CD14-positive monocyte (primary cell): ENCODE measurements around the gene GGTLC3. TPM values are rescaled to one million over a fixed set of nuclear protein-coding genes. Genes with fewer than 3 reads are reported as not detected.
"Not testable (repeated sequence)": the region's sequence is repeated elsewhere in the genome, so short reads cannot be mapped to it uniquely, and the experiment has no call there.

Experiments
- DNase-seq, 3 donors: peaks; one replicate each; pipeline ENCODE4 v3.0.0-alpha.2; 2011 to 2022
- H2AFZ ChIP-seq: 2 replicates; pipeline ENCODE4 v1.6.0; 2012; ENCODE audit warnings: mild to moderate bottlenecking, low read depth, low read length, inconsistent platforms; ENCODE audit not compliant: insufficient read depth, poor library complexity, severe bottlenecking
- H3K27ac ChIP-seq, 2 donors: 1 replicate in 1 of 2; 2 replicates in 1 of 2; pipeline ENCODE4 v1.5.1; 2012 to 2013; ENCODE audit warnings: low read length in 2 of 2, control low read depth in 1 of 2, inconsistent platforms in 1 of 2, low read depth in 1 of 2, mild to moderate bottlenecking in 1 of 2
- H3K27me3 ChIP-seq, 2 donors: one replicate each; pipeline versions ENCODE4 v1.6.0 to v1.6.1; 2011 to 2013; ENCODE audit warnings: low read length in 2 of 2; ENCODE audit not compliant: control insufficient read depth in 2 of 2, insufficient read depth in 2 of 2
- H3K36me3 ChIP-seq, 2 donors: replicated peaks in 1 of 2; 1 replicate in 1 of 2; 2 replicates in 1 of 2; pipeline versions ENCODE4 v1.5.1 to v1.6.1; 2012 to 2013; ENCODE audit warnings: low read length in 2 of 2, control low read depth in 1 of 2, inconsistent platforms in 1 of 2, mild to moderate bottlenecking in 1 of 2; ENCODE audit not compliant: insufficient read depth in 2 of 2, control insufficient read depth in 1 of 2
- H3K4me1 ChIP-seq, 2 donors: 1 replicate in 1 of 2; 2 replicates in 1 of 2; pipeline versions ENCODE4 v1.5.1 to v1.6.1; 2012 to 2013; ENCODE audit warnings: low read length in 2 of 2, control low read depth in 1 of 2, inconsistent platforms in 1 of 2, mild to moderate bottlenecking in 1 of 2, moderate library complexity in 1 of 2; ENCODE audit not compliant: insufficient read depth in 2 of 2, control insufficient read depth in 1 of 2
- H3K4me2 ChIP-seq: replicated peaks from 2 replicates; pipeline ENCODE3; 2012; ENCODE audit warnings: low read length, moderate library complexity, mild to moderate bottlenecking; ENCODE audit not compliant: poor library complexity, severe bottlenecking; ENCODE audit errors: extremely low read depth
- H3K4me3 ChIP-seq, 3 experiments: fragments of 200-600 bp in 1 of 3; sonication (generic) in 1 of 3; replicated peaks in 1 of 3; 1 replicate in 2 of 3; 2 replicates in 1 of 3; pipeline ENCODE4 v1.5.1; 2011 to 2013; ENCODE audit warnings: low read length in 3 of 3, mild to moderate bottlenecking in 3 of 3, control low read depth in 2 of 3, low read depth in 2 of 3, inconsistent platforms in 1 of 3, moderate library complexity in 1 of 3
- H3K79me2 ChIP-seq: 2 replicates; pipeline ENCODE4 v1.6.0; 2012; ENCODE audit warnings: mild to moderate bottlenecking, control low read depth, inconsistent platforms, low read length, moderate library complexity; ENCODE audit not compliant: insufficient read depth
- H3K9ac ChIP-seq: 2 replicates; pipeline ENCODE4 v1.6.0; 2017; ENCODE audit warnings: low read length, mild to moderate bottlenecking; ENCODE audit not compliant: insufficient read depth, poor library complexity, severe bottlenecking
- H3K9me3 ChIP-seq, 2 donors: replicated peaks in 1 of 2; 1 replicate in 1 of 2; 2 replicates in 1 of 2; pipeline versions ENCODE4 v1.5.1 to v1.6.1; 2012 to 2013; ENCODE audit warnings: low read length in 2 of 2, control low read depth in 1 of 2; ENCODE audit not compliant: control insufficient read depth in 1 of 2, insufficient read depth in 1 of 2
- H4K20me1 ChIP-seq: 2 replicates; pipeline ENCODE4 v1.6.0; 2012; ENCODE audit warnings: mild to moderate bottlenecking, low read length, control low read depth, moderate library complexity; ENCODE audit not compliant: insufficient read depth
- H3K27ac Mint-ChIP-seq, 7 donors: one replicate each; pipeline ENCODE4 v1.8.0; 2020; ENCODE audit warnings: mild to moderate bottlenecking in 7 of 7, mixed read lengths in 7 of 7, moderate library complexity in 6 of 7, inconsistent platforms in 2 of 7
- H3K27me3 Mint-ChIP-seq, 3 donors: one replicate each; pipeline ENCODE4 v1.8.0; 2021 to 2022; ENCODE audit warnings: low read depth in 3 of 3, mild to moderate bottlenecking in 3 of 3, mixed read lengths in 3 of 3, moderate library complexity in 3 of 3, inconsistent platforms in 1 of 3
- H3K36me3 Mint-ChIP-seq, 2 donors: one replicate each; pipeline ENCODE4 v1.8.0; 2020; ENCODE audit warnings: mixed read lengths in 2 of 2, inconsistent platforms in 1 of 2, mild to moderate bottlenecking in 1 of 2
- H3K4me1 Mint-ChIP-seq: one replicate; pipeline ENCODE4 v1.8.0; 2020; ENCODE audit warnings: mild to moderate bottlenecking, mixed read lengths
- H3K4me3 Mint-ChIP-seq, 2 donors: one replicate each; pipeline ENCODE4 v1.8.0; 2020; ENCODE audit warnings: mild to moderate bottlenecking in 2 of 2, mixed read lengths in 2 of 2, moderate library complexity in 1 of 2
- H3K9me3 Mint-ChIP-seq, 7 donors: one replicate each; pipeline ENCODE4 v1.8.0; 2020 to 2022; ENCODE audit warnings: mixed read lengths in 7 of 7, mild to moderate bottlenecking in 6 of 7, moderate library complexity in 6 of 7, inconsistent platforms in 2 of 7
- WGBS: methylation state at CpG from one replicate; pipeline ENCODE4 v1.1.5; 2013; ENCODE audit warnings: missing lambda C conversion rate; ENCODE audit not compliant: insufficient coverage; 5-methylcytosine and 5-hydroxymethylcytosine counted together
- intact Hi-C, 2 donors: fragments of 100-400 bp; cut with micrococcal nuclease; formaldehyde crosslinking; loops; one replicate each; pipeline versions ENCODE4 v1.15.0 to v1.15.1; 2023
- polyA plus RNA-seq, 3 donors: library from polyadenylated mRNA; depleted of rRNA in 1 of 3; unstranded in 2 of 3; stranded (reverse) in 1 of 3; fragments of 300-500 nt in 2 of 3; fragments of >200 nt in 1 of 3; fragmentation: Illumina TruSeq in 2 of 3; gene quantifications; 1 replicate in 2 of 3; 2 replicates in 1 of 3; pipeline ENCODE4 v1.2.3, GENCODE V29; 2012 to 2021

GGTLC3 gene
- polyA plus RNA-seq, 3 donors: not detected

- H3K4me1 Mint-ChIP-seq, H3K4me2 ChIP-seq, H3K27me3 Mint-ChIP-seq, intact Hi-C loops, H3K9ac ChIP-seq, H3K27ac Mint-ChIP-seq, H4K20me1 ChIP-seq, H3K27ac ChIP-seq, H3K79me2 ChIP-seq, H3K4me1 ChIP-seq, H3K36me3 Mint-ChIP-seq, H3K27me3 ChIP-seq, H3K4me3 Mint-ChIP-seq, DNase-seq, H3K9me3 Mint-ChIP-seq, H2AFZ ChIP-seq, H3K36me3 ChIP-seq, H3K9me3 ChIP-seq, H3K4me3 ChIP-seq: not testable (repeated sequence)
- 97% methylated on average over 6 of the region's 13 CpGs for WGBS
Observed at GRCh38 chr22:18544615-18545014, 26.7 kb upstream of the GGTLC3 start.

- H3K9me3 ChIP-seq, H3K4me2 ChIP-seq, H3K4me1 ChIP-seq, H3K4me3 ChIP-seq, H3K27ac Mint-ChIP-seq, intact Hi-C loops, H3K4me1 Mint-ChIP-seq, H2AFZ ChIP-seq, DNase-seq, H3K9me3 Mint-ChIP-seq, H3K27me3 Mint-ChIP-seq, H4K20me1 ChIP-seq, H3K9ac ChIP-seq, H3K79me2 ChIP-seq, H3K27me3 ChIP-seq, H3K36me3 ChIP-seq, H3K36me3 Mint-ChIP-seq, H3K27ac ChIP-seq, H3K4me3 Mint-ChIP-seq: not testable (repeated sequence)
- WGBS: no CpG with 5 or more reads among the region's 11 CpGs
Observed at GRCh38 chr22:18543400-18543799, 25.4 kb upstream of the GGTLC3 start.

- H3K27me3 Mint-ChIP-seq, H3K27ac ChIP-seq, H4K20me1 ChIP-seq, H3K27ac Mint-ChIP-seq, H3K4me3 Mint-ChIP-seq, H3K36me3 ChIP-seq, H3K4me3 ChIP-seq, H3K9me3 ChIP-seq, intact Hi-C loops, H3K9me3 Mint-ChIP-seq, H3K4me2 ChIP-seq, H3K4me1 ChIP-seq, DNase-seq, H3K36me3 Mint-ChIP-seq, H3K79me2 ChIP-seq, H3K4me1 Mint-ChIP-seq, H3K9ac ChIP-seq, H3K27me3 ChIP-seq, H2AFZ ChIP-seq: not testable (repeated sequence)
- WGBS: 100% methylated on average over 1 of the region's 6 CpGs
Observed at GRCh38 chr22:18539994-18540393, 22.0 kb upstream of the GGTLC3 start.

DNA sequence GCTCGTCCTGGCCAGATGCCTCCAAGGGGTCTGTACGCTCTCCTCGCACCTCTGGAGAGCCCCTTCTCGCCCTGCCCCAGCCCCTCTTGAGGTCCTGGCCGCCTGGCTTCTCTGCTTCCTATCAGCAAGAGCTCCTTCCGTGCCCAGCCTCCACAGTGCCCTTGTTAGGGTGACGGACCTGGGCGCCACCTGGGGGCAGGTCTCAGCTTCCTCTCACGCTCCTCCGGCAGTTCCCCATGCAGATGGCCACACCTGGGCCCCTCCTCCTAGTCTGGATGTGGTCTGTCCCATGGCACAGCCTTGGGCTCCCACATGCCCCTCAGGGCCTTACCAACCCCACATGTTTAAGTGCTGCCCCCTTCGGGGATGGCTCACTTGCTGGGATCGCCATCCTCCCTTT, 16.4 kb upstream of the GGTLC3 start:
- H3K9me3 Mint-ChIP-seq, H3K79me2 ChIP-seq, H3K36me3 Mint-ChIP-seq, H3K9me3 ChIP-seq, H3K27me3 Mint-ChIP-seq, H3K4me1 Mint-ChIP-seq, H3K9ac ChIP-seq, H3K27ac Mint-ChIP-seq, DNase-seq, H3K27me3 ChIP-seq, H3K27ac ChIP-seq, H4K20me1 ChIP-seq, H3K36me3 ChIP-seq, H3K4me2 ChIP-seq, H3K4me1 ChIP-seq, H3K4me3 ChIP-seq, H2AFZ ChIP-seq, H3K4me3 Mint-ChIP-seq, intact Hi-C loops: not testable (repeated sequence)
- WGBS: no CpG with 5 or more reads among the region's 12 CpGs
